ENCODE measurements around the gene PRDM9. TPM values are rescaled to one million over a fixed set of nuclear protein-coding genes. Genes with fewer than 3 reads are reported as not detected.
"Not testable (repeated sequence)": the region's sequence is repeated elsewhere in the genome, so short reads cannot be mapped to it uniquely, and the experiment has no call there.

PRDM9 gene
- total RNA-seq, 4 donors from 2014 or later = not detected

DNA sequence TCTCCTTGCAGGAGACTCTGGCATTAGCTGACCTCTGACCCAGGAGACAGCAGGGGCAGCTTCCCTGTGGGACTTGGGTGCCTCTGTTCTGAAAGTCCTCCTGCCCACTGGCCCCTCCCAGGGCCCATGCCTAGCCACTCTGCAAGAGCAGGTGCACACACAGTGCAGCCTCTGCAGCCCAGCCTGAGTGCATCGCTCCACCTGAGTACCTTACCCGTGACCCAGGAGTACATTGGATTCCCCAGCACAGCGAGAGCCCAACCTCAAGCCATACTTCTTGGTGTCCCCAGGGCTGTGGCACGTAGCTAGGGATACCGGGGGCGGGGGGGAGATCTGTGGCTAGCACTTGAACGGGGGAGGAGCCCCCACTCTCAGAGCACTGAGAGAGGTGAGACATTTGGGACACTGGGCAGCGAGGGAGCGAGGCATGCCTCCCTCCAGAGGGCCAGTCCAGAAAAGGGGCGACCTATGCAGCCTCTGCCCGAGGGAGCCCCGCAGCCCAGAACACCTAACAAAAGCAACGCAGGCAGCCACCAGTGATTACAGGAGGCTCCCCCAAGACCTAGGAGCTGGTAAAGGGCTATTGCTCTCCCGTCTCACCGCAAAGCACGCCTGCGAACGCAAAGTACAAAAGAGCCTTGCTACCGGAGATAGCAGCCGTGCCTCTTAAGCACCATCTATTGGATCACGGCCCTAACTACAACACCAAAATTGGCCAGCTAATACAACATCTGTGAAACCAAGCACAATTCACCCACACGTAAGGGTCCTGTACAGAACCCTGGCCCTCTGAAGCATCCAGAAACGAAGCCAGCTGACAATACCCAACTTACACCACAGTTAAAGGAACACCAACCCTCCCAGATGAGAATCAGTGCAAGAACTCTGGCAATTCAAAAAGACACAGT is 826 bp upstream of the PRDM9 start:
- Histone ChIP-seq H3K27me3 (no peaks in the 10 kb centered on the region), H3K36me3 (no peaks in the 10 kb centered on the region), H3K4me3 (no peak overlapping the region), H3K4me1 (no peaks in the 10 kb centered on the region), H3K27ac (no peak overlapping the region), H3K9me3 (peaks cover 0 to 25% (median 8%) of the 10 kb centered on the region in 3 donors)
- 71 to 86% methylated on average over 10 to 14 of the region's 23 CpGs for WGBS, 2 donors
- intact Hi-C loops (cut with DNase I) = no loop called here
- no peak for DNase-seq
- TF ChIP-seq, protein P1, sequence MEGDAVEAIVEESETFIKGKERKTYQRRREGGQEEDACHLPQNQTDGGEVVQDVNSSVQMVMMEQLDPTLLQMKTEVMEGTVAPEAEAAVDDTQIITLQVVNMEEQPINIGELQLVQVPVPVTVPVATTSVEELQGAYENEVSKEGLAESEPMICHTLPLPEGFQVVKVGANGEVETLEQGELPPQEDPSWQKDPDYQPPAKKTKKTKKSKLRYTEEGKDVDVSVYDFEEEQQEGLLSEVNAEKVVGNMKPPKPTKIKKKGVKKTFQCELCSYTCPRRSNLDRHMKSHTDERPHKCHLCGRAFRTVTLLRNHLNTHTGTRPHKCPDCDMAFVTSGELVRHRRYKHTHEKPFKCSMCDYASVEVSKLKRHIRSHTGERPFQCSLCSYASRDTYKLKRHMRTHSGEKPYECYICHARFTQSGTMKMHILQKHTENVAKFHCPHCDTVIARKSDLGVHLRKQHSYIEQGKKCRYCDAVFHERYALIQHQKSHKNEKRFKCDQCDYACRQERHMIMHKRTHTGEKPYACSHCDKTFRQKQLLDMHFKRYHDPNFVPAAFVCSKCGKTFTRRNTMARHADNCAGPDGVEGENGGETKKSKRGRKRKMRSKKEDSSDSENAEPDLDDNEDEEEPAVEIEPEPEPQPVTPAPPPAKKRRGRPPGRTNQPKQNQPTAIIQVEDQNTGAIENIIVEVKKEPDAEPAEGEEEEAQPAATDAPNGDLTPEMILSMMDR (IDR thresholded peaks at IDR 0.05) = no peak
- TF ChIP-seq POLR2A (IDR thresholded peaks at IDR 0.05) = no peak

DNA sequence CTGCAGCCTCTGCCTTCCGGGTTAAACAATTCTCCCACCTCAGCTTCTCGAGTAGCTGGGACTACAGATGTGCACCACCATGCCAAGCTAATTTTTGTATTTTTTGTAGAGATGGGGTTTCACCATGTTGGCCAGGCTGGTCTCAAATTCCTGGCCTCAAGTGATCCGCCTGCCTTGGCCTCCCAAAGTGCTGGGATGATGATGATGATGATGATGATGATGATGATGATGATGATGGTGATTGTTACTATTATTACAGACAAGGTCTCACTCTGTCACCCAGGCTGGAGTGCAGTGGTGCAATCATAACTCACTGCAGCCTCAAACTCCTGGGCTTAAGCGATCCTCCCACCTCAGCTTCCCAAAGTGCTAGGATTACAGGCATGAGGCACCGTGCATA is 3.0 kb downstream of the PRDM9 start:
- WGBS, 2 donors = 93 to 94% methylated on average over 2 of the region's 5 CpGs
- intact Hi-C loops (cut with DNase I); H3K36me3 ChIP-seq; H3K4me3 ChIP-seq; DNase-seq; H3K4me1 ChIP-seq; H3K27me3 ChIP-seq; H3K27ac ChIP-seq: not testable (repeated sequence)
- H3K9me3 ChIP-seq = peaks cover 0 to 25% (median 12%) of the 10 kb centered on the region in 3 donors

DNA sequence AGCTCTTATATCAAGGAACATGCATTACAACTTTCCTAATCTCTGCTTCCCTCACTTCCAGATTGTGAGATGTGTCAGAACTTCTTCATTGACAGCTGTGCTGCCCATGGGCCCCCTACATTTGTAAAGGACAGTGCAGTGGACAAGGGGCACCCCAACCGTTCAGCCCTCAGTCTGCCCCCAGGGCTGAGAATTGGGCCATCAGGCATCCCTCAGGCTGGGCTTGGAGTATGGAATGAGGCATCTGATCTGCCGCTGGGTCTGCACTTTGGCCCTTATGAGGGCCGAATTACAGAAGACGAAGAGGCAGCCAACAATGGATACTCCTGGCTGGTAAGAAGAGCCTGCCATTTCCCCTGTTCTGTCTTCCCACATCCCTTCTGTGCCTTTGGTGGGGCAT is 15.1 kb downstream of the PRDM9 start:
- 85 to 88% methylated on average over 4 of the region's 4 CpGs for WGBS, 2 donors
- no peak overlapping the region for H3K27ac ChIP-seq
- no peak for TF ChIP-seq POLR2A (IDR thresholded peaks at IDR 0.05)
- H3K9me3 ChIP-seq = peaks cover 0 to 12% (median 0%) of the 10 kb centered on the region in 3 donors
- H3K36me3 ChIP-seq = no peaks in the 10 kb centered on the region
- intact Hi-C loops (cut with DNase I) = no loop called here
- DNase-seq = no peak
- no peak overlapping the region for H3K4me3 ChIP-seq
- no peaks in the 10 kb centered on the region for H3K4me1 ChIP-seq
- no peaks in the 10 kb centered on the region for H3K27me3 ChIP-seq

DNA sequence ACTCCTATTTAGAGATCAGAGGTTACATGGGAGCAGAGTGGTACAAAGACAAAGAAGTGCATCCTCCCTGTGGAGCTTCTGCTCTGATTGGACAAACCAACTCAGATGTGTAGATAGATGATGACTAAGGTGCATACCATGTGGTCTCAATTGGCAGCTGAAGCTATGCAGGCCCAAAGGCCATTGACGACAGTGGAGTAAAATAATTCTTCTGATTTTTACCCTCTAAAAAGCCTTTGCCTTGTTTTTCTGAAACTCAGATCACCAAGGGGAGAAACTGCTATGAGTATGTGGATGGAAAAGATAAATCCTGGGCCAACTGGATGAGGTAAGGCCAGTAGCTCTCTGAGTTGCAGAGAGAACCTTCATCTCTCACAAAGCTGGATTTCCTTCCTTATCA is 15.6 kb downstream of the PRDM9 start:
- Histone ChIP-seq H3K27me3 (no peaks in the 10 kb centered on the region), H3K9me3 (peaks cover 0 to 10% (median 0%) of the 10 kb centered on the region in 3 donors), H3K27ac (no peak overlapping the region), H3K4me1 (no peaks in the 10 kb centered on the region), H3K36me3 (no peaks in the 10 kb centered on the region), H3K4me3 (no peak overlapping the region)
- DNase-seq = no peak
- 77 to 81% methylated on average over 1 of the region's 1 CpG for WGBS, 2 donors
- intact Hi-C loops (cut with DNase I) = no loop called here
- TF ChIP-seq, protein P1 (IDR thresholded peaks at IDR 0.05) = no peak
- no peak for TF ChIP-seq POLR2A (IDR thresholded peaks at IDR 0.05)

DNA sequence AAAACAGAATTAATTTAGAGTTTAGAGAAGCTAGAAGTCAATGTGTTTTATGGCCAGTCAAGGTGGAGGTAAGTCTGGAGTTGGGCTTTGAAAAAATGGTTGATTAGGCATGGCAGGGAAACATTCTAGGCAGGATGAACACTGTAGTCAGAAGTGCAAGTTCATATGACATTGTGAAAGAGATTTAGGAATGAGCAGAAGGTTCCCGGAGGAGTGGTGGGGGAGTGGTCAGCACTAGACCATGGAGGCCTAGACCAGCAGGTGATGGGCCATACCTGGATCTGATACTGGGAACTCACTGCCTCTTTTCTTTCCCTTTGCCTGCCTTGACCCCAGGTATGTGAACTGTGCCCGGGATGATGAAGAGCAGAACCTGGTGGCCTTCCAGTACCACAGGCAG is 16.6 kb downstream of the PRDM9 start:
- H3K9me3 ChIP-seq = peaks cover 0 to 12% (median 0%) of the 10 kb centered on the region in 3 donors
- no peaks in the 10 kb centered on the region for H3K27me3 ChIP-seq
- H3K4me3 ChIP-seq = no peak overlapping the region
- H3K27ac ChIP-seq = no peak overlapping the region
- H3K4me1 ChIP-seq = no peaks in the 10 kb centered on the region
- no peaks in the 10 kb centered on the region for H3K36me3 ChIP-seq
- TF ChIP-seq, protein P1 (IDR thresholded peaks at IDR 0.05) = no peak
- TF ChIP-seq POLR2A (IDR thresholded peaks at IDR 0.05) = no peak
- no peak for DNase-seq
- WGBS, 2 donors = 81 to 100% methylated on average over 1 to 2 of the region's 2 CpGs
- intact Hi-C loops (cut with DNase I) = no loop called here

DNA sequence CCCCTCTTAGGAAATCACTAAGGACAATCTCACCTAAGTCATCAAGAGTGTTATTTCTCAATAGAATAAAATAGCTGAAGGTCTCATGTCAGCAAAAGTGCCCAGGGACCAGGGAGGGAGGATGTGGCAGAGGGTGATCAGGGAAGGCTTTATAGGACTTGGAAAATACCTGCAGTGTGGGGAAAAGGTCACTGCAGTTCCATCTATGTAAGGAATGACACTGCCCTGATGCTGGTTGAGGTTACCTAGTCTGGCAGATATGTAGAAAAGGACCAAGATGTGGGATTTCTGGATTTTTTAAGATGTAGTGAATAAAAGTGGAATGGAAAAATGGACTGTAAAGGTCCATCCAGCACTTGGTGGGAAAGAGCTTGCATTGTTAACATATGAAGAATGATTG is 18.3 kb downstream of the PRDM9 start:
- Histone ChIP-seq H3K27ac (no peak overlapping the region), H3K4me1 (no peaks in the 10 kb centered on the region), H3K9me3 (peaks cover 0 to 14% (median 0%) of the 10 kb centered on the region in 3 donors), H3K36me3 (no peaks in the 10 kb centered on the region), H3K4me3 (no peak overlapping the region), H3K27me3 (no peaks in the 10 kb centered on the region)
- TF ChIP-seq POLR2A (IDR thresholded peaks at IDR 0.05) = no peak
- TF ChIP-seq, protein P1 (IDR thresholded peaks at IDR 0.05) = no peak
- intact Hi-C loops (cut with DNase I) = no loop called here
- no peak for DNase-seq

DNA sequence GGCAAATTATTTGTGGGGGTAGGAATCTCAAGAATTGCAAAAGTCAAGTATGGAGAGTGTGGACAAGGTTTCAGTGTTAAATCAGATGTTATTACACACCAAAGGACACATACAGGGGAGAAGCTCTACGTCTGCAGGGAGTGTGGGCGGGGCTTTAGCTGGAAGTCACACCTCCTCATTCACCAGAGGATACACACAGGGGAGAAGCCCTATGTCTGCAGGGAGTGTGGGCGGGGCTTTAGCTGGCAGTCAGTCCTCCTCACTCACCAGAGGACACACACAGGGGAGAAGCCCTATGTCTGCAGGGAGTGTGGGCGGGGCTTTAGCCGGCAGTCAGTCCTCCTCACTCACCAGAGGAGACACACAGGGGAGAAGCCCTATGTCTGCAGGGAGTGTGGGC is 19.2 kb downstream of the PRDM9 start:
- H3K27me3 ChIP-seq; H3K4me1 ChIP-seq; DNase-seq; H3K4me3 ChIP-seq; intact Hi-C loops (cut with DNase I); H3K27ac ChIP-seq; H3K36me3 ChIP-seq: not testable (repeated sequence)
- 74 to 84% methylated on average over 3 of the region's 5 CpGs for WGBS, 2 donors
- peaks cover 0 to 14% (median 0%) of the 10 kb centered on the region in 3 donors for H3K9me3 ChIP-seq

DNA sequence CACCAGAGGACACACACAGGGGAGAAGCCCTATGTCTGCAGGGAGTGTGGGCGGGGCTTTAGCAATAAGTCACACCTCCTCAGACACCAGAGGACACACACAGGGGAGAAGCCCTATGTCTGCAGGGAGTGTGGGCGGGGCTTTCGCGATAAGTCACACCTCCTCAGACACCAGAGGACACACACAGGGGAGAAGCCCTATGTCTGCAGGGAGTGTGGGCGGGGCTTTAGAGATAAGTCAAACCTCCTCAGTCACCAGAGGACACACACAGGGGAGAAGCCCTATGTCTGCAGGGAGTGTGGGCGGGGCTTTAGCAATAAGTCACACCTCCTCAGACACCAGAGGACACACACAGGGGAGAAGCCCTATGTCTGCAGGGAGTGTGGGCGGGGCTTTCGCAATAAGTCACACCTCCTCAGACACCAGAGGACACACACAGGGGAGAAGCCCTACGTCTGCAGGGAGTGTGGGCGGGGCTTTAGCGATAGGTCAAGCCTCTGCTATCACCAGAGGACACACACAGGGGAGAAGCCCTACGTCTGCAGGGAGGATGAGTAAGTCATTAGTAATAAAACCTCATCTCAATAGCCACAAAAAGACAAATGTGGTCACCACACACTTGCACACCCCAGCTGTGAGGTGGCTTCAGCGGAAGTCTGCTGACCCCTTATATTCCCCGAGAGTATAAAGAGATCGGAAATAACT is 20.0 kb downstream of the PRDM9 start:
- WGBS, 2 donors = 83 to 90% methylated on average over 10 to 13 of the region's 15 CpGs
- H3K27ac ChIP-seq; DNase-seq; H3K4me1 ChIP-seq; H3K27me3 ChIP-seq; H3K4me3 ChIP-seq; intact Hi-C loops (cut with DNase I); H3K36me3 ChIP-seq: not testable (repeated sequence)
- peaks cover 0 to 14% (median 0%) of the 10 kb centered on the region in 3 donors for H3K9me3 ChIP-seq

Data from esophagus squamous epithelium (tissue), 5 donors.